Measurements from ENCODE around the gene CXCR3. TPM values are rescaled to one million over a fixed set of nuclear protein-coding genes. Genes with fewer than 3 reads are reported as not detected.
"Not testable (repeated sequence)": the region's sequence is repeated elsewhere in the genome, so short reads cannot be mapped to it uniquely, and the experiment has no call there.

The CXCR3 gene
- polyA plus RNA-seq, 4 donors: 0.84 to 7.6 (median 4.2) TPM

GRCh38 chrX:71650333-71650969, 32.1 kb upstream of the CXCR3 start:
- FAIRE-seq: no peak

GRCh38 chrX:71644406-71644805, 26.1 kb upstream of the CXCR3 start:
- H3K9me3 ChIP-seq (ENCODE audit: control insufficient read depth in 2 of 2, insufficient read depth in 1 of 2, low read depth in 1 of 2, low read length in 1 of 2); H3K36me3 ChIP-seq (ENCODE audit: control insufficient read depth in 3 of 3, insufficient read depth in 2 of 3, low read depth in 1 of 3, low read length in 3 of 3); DNase-seq; FAIRE-seq; H3K4me3 ChIP-seq (ENCODE audit: low read depth in 1 of 3, low read length in 3 of 3); H3K27ac ChIP-seq (ENCODE audit: low read depth in 1 of 3, low read length in 2 of 3); H3K4me1 ChIP-seq (ENCODE audit: control insufficient read depth in 3 of 3, insufficient read depth in 2 of 3, low read depth in 1 of 3, low read length in 2 of 3); H3K27me3 ChIP-seq (ENCODE audit: control insufficient read depth in 3 of 3, insufficient read depth in 3 of 3, low read length in 3 of 3): not testable (repeated sequence)
- WGBS, 3 donors: 26 to 47% (median 33%) methylated on average over 4 to 5 of the region's 6 CpGs

More at GRCh38 chrX:71650333-71650969, 32.1 kb upstream of the CXCR3 start:
- H3K36me3 ChIP-seq (ENCODE audit: control insufficient read depth in 3 of 3, insufficient read depth in 2 of 3, low read depth in 1 of 3, low read length in 3 of 3): no peaks in the 10 kb centered on the region
- no peaks in the 10 kb centered on the region for H3K9me3 ChIP-seq (ENCODE audit: control insufficient read depth in 2 of 2, insufficient read depth in 1 of 2, low read depth in 1 of 2, low read length in 1 of 2)
- H3K4me3 ChIP-seq (ENCODE audit: low read depth in 1 of 3, low read length in 3 of 3): no peak overlapping the region
- peak; percentile 46 to 71 for DNase-seq
- 11 to 53% (median 47%) methylated on average over 4 of the region's 4 CpGs for WGBS, 3 donors
- H3K4me1 ChIP-seq (ENCODE audit: control insufficient read depth in 3 of 3, insufficient read depth in 2 of 3, low read depth in 1 of 3, low read length in 2 of 3): no peaks in the 10 kb centered on the region
- no peaks in the 10 kb centered on the region for H3K27me3 ChIP-seq (ENCODE audit: control insufficient read depth in 3 of 3, insufficient read depth in 3 of 3, low read length in 3 of 3)
- H3K27ac ChIP-seq (ENCODE audit: low read depth in 1 of 3, low read length in 2 of 3): no peak overlapping the region

GRCh38 chrX:71640002-71640401, 21.7 kb upstream of the CXCR3 start:
- FAIRE-seq (no peak), DNase-seq (no peak)
- Histone ChIP-seq H3K36me3 (ENCODE audit: control insufficient read depth in 3 of 3, insufficient read depth in 2 of 3, low read depth in 1 of 3, low read length in 3 of 3) (no peaks in the 10 kb centered on the region), H3K9me3 (ENCODE audit: control insufficient read depth in 2 of 2, insufficient read depth in 1 of 2, low read depth in 1 of 2, low read length in 1 of 2) (no peaks in the 10 kb centered on the region), H3K27ac (ENCODE audit: low read depth in 1 of 3, low read length in 2 of 3) (no peak overlapping the region), H3K27me3 (ENCODE audit: control insufficient read depth in 3 of 3, insufficient read depth in 3 of 3, low read length in 3 of 3) (no peaks in the 10 kb centered on the region), H3K4me1 (ENCODE audit: control insufficient read depth in 3 of 3, insufficient read depth in 2 of 3, low read depth in 1 of 3, low read length in 2 of 3) (peaks cover 0 to 3% (median 0%) of the 10 kb centered on the region in 3 donors), H3K4me3 (ENCODE audit: low read depth in 1 of 3, low read length in 3 of 3) (no peak overlapping the region)
- 83 to 85% (median 84%) methylated on average over 4 of the region's 4 CpGs for WGBS, 3 donors

GRCh38 chrX:71638409-71638808, 20.1 kb upstream of the CXCR3 start:
- no peaks in the 10 kb centered on the region for H3K36me3 ChIP-seq (ENCODE audit: control insufficient read depth in 3 of 3, insufficient read depth in 2 of 3, low read depth in 1 of 3, low read length in 3 of 3)
- WGBS, 3 donors: 61 to 69% (median 65%) methylated on average over 4 of the region's 4 CpGs
- H3K4me3 ChIP-seq (ENCODE audit: low read depth in 1 of 3, low read length in 3 of 3): no peak overlapping the region
- H3K27ac ChIP-seq (ENCODE audit: low read depth in 1 of 3, low read length in 2 of 3): peak overlapping the region in 1 of 3 donors; percentile 24
- no peaks in the 10 kb centered on the region for H3K9me3 ChIP-seq (ENCODE audit: control insufficient read depth in 2 of 2, insufficient read depth in 1 of 2, low read depth in 1 of 2, low read length in 1 of 2)
- H3K27me3 ChIP-seq (ENCODE audit: control insufficient read depth in 3 of 3, insufficient read depth in 3 of 3, low read length in 3 of 3): no peaks in the 10 kb centered on the region
- H3K4me1 ChIP-seq (ENCODE audit: control insufficient read depth in 3 of 3, insufficient read depth in 2 of 3, low read depth in 1 of 3, low read length in 2 of 3): peaks cover 0 to 7% (median 0%) of the 10 kb centered on the region in 3 donors
- FAIRE-seq: no peak
- DNase-seq: no peak

GRCh38 chrX:71637848-71638247, 19.5 kb upstream of the CXCR3 start:
- 41 to 58% (median 42%) methylated on average over 4 of the region's 4 CpGs for WGBS, 3 donors
- H3K36me3 ChIP-seq (ENCODE audit: control insufficient read depth in 3 of 3, insufficient read depth in 2 of 3, low read depth in 1 of 3, low read length in 3 of 3): no peaks in the 10 kb centered on the region
- no peak for FAIRE-seq
- H3K4me3 ChIP-seq (ENCODE audit: low read depth in 1 of 3, low read length in 3 of 3): no peak overlapping the region
- H3K9me3 ChIP-seq (ENCODE audit: control insufficient read depth in 2 of 2, insufficient read depth in 1 of 2, low read depth in 1 of 2, low read length in 1 of 2): no peaks in the 10 kb centered on the region
- peaks cover 0 to 12% (median 0%) of the 10 kb centered on the region in 3 donors for H3K4me1 ChIP-seq (ENCODE audit: control insufficient read depth in 3 of 3, insufficient read depth in 2 of 3, low read depth in 1 of 3, low read length in 2 of 3)
- H3K27me3 ChIP-seq (ENCODE audit: control insufficient read depth in 3 of 3, insufficient read depth in 3 of 3, low read length in 3 of 3): no peaks in the 10 kb centered on the region
- DNase-seq: no peak
- peak overlapping the region in 1 of 3 donors; percentile 54 for H3K27ac ChIP-seq (ENCODE audit: low read depth in 1 of 3, low read length in 2 of 3)

DNA sequence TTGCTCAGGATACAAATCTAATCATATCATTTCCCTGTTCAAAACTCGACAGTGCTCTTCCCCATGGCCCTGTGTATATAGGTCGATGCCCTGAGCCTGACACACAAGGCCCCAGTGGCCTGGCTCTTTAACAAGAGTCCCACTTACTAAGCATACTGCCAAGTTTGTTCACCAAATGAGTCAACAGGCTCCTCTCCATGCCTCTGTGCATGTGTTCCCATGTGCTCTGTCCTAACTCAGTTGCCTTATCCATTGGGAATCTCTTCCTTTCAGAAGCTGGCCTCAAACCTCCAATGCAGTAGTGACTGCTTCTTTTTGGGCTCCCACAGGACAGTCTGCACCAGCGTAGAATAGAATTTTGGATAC, 18.9 kb upstream of the CXCR3 start:
- Histone ChIP-seq H3K27ac (ENCODE audit: low read depth in 1 of 3, low read length in 2 of 3) (peak overlapping the region in 1 of 3 donors; percentile 50), H3K36me3 (ENCODE audit: control insufficient read depth in 3 of 3, insufficient read depth in 2 of 3, low read depth in 1 of 3, low read length in 3 of 3) (no peaks in the 10 kb centered on the region), H3K27me3 (ENCODE audit: control insufficient read depth in 3 of 3, insufficient read depth in 3 of 3, low read length in 3 of 3) (no peaks in the 10 kb centered on the region), H3K4me3 (ENCODE audit: low read depth in 1 of 3, low read length in 3 of 3) (no peak overlapping the region), H3K4me1 (ENCODE audit: control insufficient read depth in 3 of 3, insufficient read depth in 2 of 3, low read depth in 1 of 3, low read length in 2 of 3) (peaks cover 0 to 17% (median 0%) of the 10 kb centered on the region in 3 donors), H3K9me3 (ENCODE audit: control insufficient read depth in 2 of 2, insufficient read depth in 1 of 2, low read depth in 1 of 2, low read length in 1 of 2) (no peaks in the 10 kb centered on the region)
- DNase-seq (no peak), FAIRE-seq (no peak)
- 70 to 88% (median 83%) methylated on average over 3 of the region's 3 CpGs for WGBS, 3 donors

GRCh38 chrX:71636438-71637252, 18.3 kb upstream of the CXCR3 start:
- Histone ChIP-seq H3K4me1 (ENCODE audit: control insufficient read depth in 3 of 3, insufficient read depth in 2 of 3, low read depth in 1 of 3, low read length in 2 of 3) (peaks cover 0 to 21% (median 0%) of the 10 kb centered on the region in 3 donors), H3K9me3 (ENCODE audit: control insufficient read depth in 2 of 2, insufficient read depth in 1 of 2, low read depth in 1 of 2, low read length in 1 of 2) (no peaks in the 10 kb centered on the region), H3K27me3 (ENCODE audit: control insufficient read depth in 3 of 3, insufficient read depth in 3 of 3, low read length in 3 of 3) (no peaks in the 10 kb centered on the region), H3K27ac (ENCODE audit: low read depth in 1 of 3, low read length in 2 of 3) (peak overlapping the region in 1 of 3 donors; percentile 50), H3K36me3 (ENCODE audit: control insufficient read depth in 3 of 3, insufficient read depth in 2 of 3, low read depth in 1 of 3, low read length in 3 of 3) (no peaks in the 10 kb centered on the region), H3K4me3 (ENCODE audit: low read depth in 1 of 3, low read length in 3 of 3) (no peak overlapping the region)
- WGBS, 3 donors: 68 to 78% (median 70%) methylated on average over 9 of the region's 9 CpGs
- DNase-seq: no peak
- FAIRE-seq: no peak

DNA sequence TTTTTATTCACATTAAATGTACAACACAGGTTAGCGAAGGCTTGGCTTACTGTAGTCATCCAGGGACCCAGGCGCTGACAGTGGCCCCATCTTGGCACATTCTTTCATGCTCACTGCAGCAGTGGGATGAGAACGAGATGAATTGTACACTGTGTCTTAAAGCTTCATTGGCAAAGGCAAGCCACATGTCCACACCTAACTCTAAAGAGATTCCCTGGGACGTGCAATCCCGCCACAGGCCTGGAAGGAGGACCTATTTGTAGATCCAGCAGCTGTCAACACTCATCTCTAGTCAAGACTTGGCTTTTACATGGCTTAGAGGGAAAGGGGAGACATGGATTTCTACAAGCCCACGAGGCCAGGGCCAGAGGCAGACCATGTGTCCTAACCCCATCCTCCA, 16.1 kb upstream of the CXCR3 start:
- Histone ChIP-seq H3K4me3 (ENCODE audit: low read depth in 1 of 3, low read length in 3 of 3) (no peak overlapping the region), H3K27ac (ENCODE audit: low read depth in 1 of 3, low read length in 2 of 3) (no peak overlapping the region), H3K9me3 (ENCODE audit: control insufficient read depth in 2 of 2, insufficient read depth in 1 of 2, low read depth in 1 of 2, low read length in 1 of 2) (no peaks in the 10 kb centered on the region), H3K36me3 (ENCODE audit: control insufficient read depth in 3 of 3, insufficient read depth in 2 of 3, low read depth in 1 of 3, low read length in 3 of 3) (no peaks in the 10 kb centered on the region), H3K27me3 (ENCODE audit: control insufficient read depth in 3 of 3, insufficient read depth in 3 of 3, low read length in 3 of 3) (no peaks in the 10 kb centered on the region), H3K4me1 (ENCODE audit: control insufficient read depth in 3 of 3, insufficient read depth in 2 of 3, low read depth in 1 of 3, low read length in 2 of 3) (peaks cover 0 to 27% (median 0%) of the 10 kb centered on the region in 3 donors)
- WGBS, 3 donors: 82 to 90% (median 83%) methylated on average over 5 to 6 of the region's 6 CpGs
- FAIRE-seq: no peak
- DNase-seq: no peak

All from small intestine (tissue), 7 donors.